ENCODE results near the gene GRIFIN.

The GRIFIN gene

DNA sequence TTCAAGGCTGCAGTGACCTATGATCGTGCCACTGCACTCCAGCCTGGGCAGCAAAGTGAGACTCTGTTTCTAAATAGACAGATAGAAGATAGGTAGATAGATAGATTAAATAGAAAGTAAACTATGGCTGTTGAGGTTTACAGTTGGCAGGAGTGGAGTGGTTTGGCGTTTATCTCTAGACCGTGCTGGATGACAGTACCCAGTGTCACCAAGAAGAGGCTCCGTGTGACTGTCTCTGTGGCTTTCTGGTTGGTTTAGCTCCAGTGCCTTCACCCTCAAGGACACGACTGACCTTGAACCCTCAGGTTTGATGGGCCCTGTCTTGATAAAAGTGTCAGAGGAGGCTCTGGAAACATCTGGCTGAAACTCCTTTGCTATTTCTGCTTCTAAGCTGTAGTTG is 41.1 kb downstream of the GRIFIN start:
- H3K27ac ChIP-seq (ENCODE audit: low read depth, low read length): no peak overlapping the region
- no peaks in the 10 kb centered on the region for H3K27me3 ChIP-seq (ENCODE audit: insufficient read depth, low read length)
- no peaks in the 10 kb centered on the region for H3K4me1 ChIP-seq (ENCODE audit: insufficient read depth, low read length)
- WGBS: 94% methylated on average over 5 of the region's 5 CpGs
- no peak overlapping the region for H3K4me3 ChIP-seq (ENCODE audit: low read length)
- H3K9me3 ChIP-seq (ENCODE audit: insufficient read depth, low read depth, low read length): no peaks in the 10 kb centered on the region; the same call in 1 of the 2 replicates
- no peak overlapping the region for H3K9ac ChIP-seq (ENCODE audit: low read depth, low read length)
- H3K36me3 ChIP-seq (ENCODE audit: insufficient read depth, low read length): peaks cover 19% of the 10 kb centered on the region

DNA sequence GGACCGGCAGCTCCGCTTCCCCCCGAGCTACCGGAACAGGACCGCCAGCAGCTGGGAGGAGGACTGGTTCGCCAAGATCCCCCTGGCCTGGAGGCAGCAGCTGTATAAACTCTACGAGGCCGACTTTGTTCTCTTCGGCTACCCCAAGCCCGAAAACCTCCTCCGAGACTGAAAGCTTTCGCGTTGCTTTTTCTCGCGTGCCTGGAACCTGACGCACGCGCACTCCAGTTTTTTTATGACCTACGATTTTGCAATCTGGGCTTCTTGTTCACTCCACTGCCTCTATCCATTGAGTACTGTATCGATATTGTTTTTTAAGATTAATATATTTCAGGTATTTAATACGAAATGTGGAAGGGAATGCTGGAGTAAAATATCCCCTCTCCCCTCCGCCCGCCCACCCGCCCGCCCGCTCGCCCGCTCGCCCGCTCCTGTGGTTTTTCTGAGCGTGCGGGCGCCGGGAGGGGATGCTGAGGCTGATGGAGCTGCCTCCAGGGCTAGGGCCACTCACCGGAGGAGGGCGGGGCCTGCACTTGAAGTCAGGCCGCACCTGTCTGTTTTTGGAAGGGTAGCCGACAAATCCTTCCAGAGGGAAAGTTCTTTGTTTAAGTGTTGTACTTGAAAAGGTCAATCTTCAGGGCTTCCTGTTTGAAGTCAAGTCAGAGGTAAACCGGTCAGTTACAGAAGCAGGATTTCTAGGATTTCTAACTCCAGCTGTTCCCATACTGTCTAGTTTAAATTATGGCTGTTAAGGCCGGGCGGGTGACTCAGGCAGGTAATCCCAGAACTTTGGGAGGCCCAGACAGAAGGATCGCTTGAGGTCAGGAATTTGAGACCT is 42.3 kb downstream of the GRIFIN start:
- WGBS: 97% methylated on average over 41 of the region's 42 CpGs

DNA sequence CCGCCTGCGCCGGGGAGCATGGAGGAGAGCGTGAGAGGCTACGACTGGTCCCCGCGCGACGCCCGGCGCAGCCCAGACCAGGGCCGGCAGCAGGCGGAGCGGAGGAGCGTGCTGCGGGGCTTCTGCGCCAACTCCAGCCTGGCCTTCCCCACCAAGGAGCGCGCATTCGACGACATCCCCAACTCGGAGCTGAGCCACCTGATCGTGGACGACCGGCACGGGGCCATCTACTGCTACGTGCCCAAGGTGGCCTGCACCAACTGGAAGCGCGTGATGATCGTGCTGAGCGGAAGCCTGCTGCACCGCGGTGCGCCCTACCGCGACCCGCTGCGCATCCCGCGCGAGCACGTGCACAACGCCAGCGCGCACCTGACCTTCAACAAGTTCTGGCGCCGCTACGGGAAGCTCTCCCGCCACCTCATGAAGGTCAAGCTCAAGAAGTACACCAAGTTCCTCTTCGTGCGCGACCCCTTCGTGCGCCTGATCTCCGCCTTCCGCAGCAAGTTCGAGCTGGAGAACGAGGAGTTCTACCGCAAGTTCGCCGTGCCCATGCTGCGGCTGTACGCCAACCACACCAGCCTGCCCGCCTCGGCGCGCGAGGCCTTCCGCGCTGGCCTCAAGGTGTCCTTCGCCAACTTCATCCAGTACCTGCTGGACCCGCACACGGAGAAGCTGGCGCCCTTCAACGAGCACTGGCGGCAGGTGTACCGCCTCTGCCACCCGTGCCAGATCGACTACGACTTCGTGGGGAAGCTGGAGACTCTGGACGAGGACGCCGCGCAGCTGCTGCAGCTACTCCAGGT is 43.1 kb downstream of the GRIFIN start:
- Histone ChIP-seq H3K9ac (ENCODE audit: low read depth, low read length) (no peak overlapping the region; the same call in 1 of the 2 replicates), H3K27ac (ENCODE audit: low read depth, low read length) (no peak overlapping the region), H3K36me3 (ENCODE audit: insufficient read depth, low read length) (peaks cover 19% of the 10 kb centered on the region), H3K4me1 (ENCODE audit: insufficient read depth, low read length) (no peaks in the 10 kb centered on the region), H3K27me3 (ENCODE audit: insufficient read depth, low read length) (no peaks in the 10 kb centered on the region), H3K4me3 (ENCODE audit: low read length) (no peak overlapping the region), H3K9me3 (ENCODE audit: insufficient read depth, low read depth, low read length) (no peaks in the 10 kb centered on the region; the same call in 1 of the 2 replicates)
- 97% methylated on average over 85 of the region's 85 CpGs for WGBS

More for the DNA sequence above, 42.3 kb downstream of the GRIFIN start:
- Histone ChIP-seq H3K4me1 (ENCODE audit: insufficient read depth, low read length) (no peaks in the 10 kb centered on the region), H3K9ac (ENCODE audit: low read depth, low read length) (no peak overlapping the region), H3K9me3 (ENCODE audit: insufficient read depth, low read depth, low read length) (no peaks in the 10 kb centered on the region; the same call in 1 of the 2 replicates), H3K36me3 (ENCODE audit: insufficient read depth, low read length) (peaks cover 19% of the 10 kb centered on the region), H3K27ac (ENCODE audit: low read depth, low read length) (no peak overlapping the region), H3K27me3 (ENCODE audit: insufficient read depth, low read length) (no peaks in the 10 kb centered on the region), H3K4me3 (ENCODE audit: low read length) (no peak overlapping the region)

DNA sequence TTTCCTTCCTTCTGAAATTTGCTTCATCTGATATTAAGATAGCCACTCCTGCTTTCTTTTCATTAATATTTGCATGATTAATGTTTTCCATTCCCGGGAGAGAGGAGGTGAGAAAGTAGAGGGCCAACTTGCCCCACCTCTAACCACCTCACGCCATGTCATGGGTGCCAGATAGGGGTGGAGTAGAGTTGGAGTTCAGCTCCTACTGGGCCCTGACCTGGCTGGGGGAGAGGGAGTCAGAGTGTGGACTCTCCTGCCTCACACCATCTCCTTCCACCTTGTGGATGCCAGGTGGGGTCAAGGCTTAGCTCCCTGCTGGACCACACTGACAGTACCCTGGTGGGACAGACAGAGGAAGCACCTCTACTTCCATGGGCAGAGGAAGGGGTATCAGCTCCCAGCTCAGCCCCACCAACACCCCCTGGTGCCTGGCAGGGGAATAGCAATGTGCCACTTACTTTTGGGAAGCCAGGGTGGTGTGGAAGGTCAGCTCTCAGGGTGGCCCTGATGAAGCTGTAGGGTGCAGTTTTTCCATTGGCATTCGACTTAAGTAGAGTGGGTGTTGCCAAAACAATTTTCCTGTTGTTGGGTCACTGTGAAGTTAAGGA is 44.8 kb downstream of the GRIFIN start:
- Histone ChIP-seq H3K9ac (ENCODE audit: low read depth, low read length) (no peak overlapping the region), H3K27me3 (ENCODE audit: insufficient read depth, low read length) (no peaks in the 10 kb centered on the region), H3K4me1 (ENCODE audit: insufficient read depth, low read length) (no peaks in the 10 kb centered on the region), H3K4me3 (ENCODE audit: low read length) (no peak overlapping the region), H3K27ac (ENCODE audit: low read depth, low read length) (no peak overlapping the region), H3K9me3 (ENCODE audit: insufficient read depth, low read depth, low read length) (no peaks in the 10 kb centered on the region; the same call in 1 of the 2 replicates), H3K36me3 (ENCODE audit: insufficient read depth, low read length) (peaks cover 19% of the 10 kb centered on the region)
- WGBS: 76% methylated on average over 1 of the region's 3 CpGs

- 85% methylated on average over 9 of the region's 10 CpGs for WGBS
- Histone ChIP-seq H3K27ac (ENCODE audit: low read depth, low read length) (no peak overlapping the region), H3K9ac (ENCODE audit: low read depth, low read length) (no peak overlapping the region), H3K9me3 (ENCODE audit: insufficient read depth, low read depth, low read length) (no peaks in the 10 kb centered on the region), H3K4me1 (ENCODE audit: insufficient read depth, low read length) (peaks cover 8% of the 10 kb centered on the region; the same call in 1 of the 2 replicates), H3K4me3 (ENCODE audit: low read length) (no peak overlapping the region), H3K27me3 (ENCODE audit: insufficient read depth, low read length) (no peaks in the 10 kb centered on the region), H3K36me3 (ENCODE audit: insufficient read depth, low read length) (no peaks in the 10 kb centered on the region)
These were observed 50.4 kb downstream of the GRIFIN start for GRCh38 chr7:2425749-2426148.

Data from HUES64 (cell line).